Ascending aorta (tissue), 2 donors: ENCODE data around the gene CCDC186. TPM values are rescaled to one million over a fixed set of nuclear protein-coding genes. Genes with fewer than 3 reads are reported as not detected.

Experiments used
- DNase-seq, 2 donors: peaks; one replicate each; pipeline ENCODE4 v3.0.0-alpha.2; 2019; ENCODE audit warnings: low spot score in 2 of 2
- H3K27ac ChIP-seq, 2 donors: fragments of 200-600 bp; sonication (generic); one replicate each; pipeline ENCODE4 v1.5.1; 2016 to 2017; ENCODE audit warnings: mild to moderate bottlenecking in 1 of 2
- H3K27me3 ChIP-seq: fragments of 200-600 bp; sonication (generic); one replicate; pipeline ENCODE4 v1.5.1; 2017
- H3K36me3 ChIP-seq, 2 donors: fragments of 200-600 bp; sonication (generic); one replicate each; pipeline ENCODE4 v1.5.1; 2016
- H3K4me1 ChIP-seq, 2 donors: fragments of 200-600 bp; sonication (generic); one replicate each; pipeline ENCODE4 v1.5.1; 2016 to 2017; ENCODE audit warnings: mild to moderate bottlenecking in 1 of 2
- H3K4me3 ChIP-seq, 2 donors: fragments of 200-600 bp; sonication (generic); one replicate each; pipeline ENCODE4 v1.5.1; 2016 to 2017; ENCODE audit warnings: mild to moderate bottlenecking in 1 of 2
- H3K9me3 ChIP-seq, 2 donors: fragments of 200-600 bp; sonication (generic); one replicate each; pipeline ENCODE4 v1.5.1; 2016
- CTCF ChIP-seq, 3 experiments: fragments of 200-600 bp in 2 of 3; fragments of 450-650 bp in 1 of 3; sonication (generic) in 2 of 3; IDR thresholded peaks; one replicate each; pipeline ENCODE4 v1.5.1; 2016 to 2019; ENCODE audit warnings: antibody characterized with exemption in 3 of 3, mild to moderate bottlenecking in 1 of 3, moderate library complexity in 1 of 3
- intact Hi-C: fragments of 100-400 bp; cut with DNase I; formaldehyde crosslinking; loops from one replicate; pipeline ENCODE4 v1.15.1; 2023
- total RNA-seq: library from RNA; depleted of rRNA; stranded (reverse); fragments of >200 nt; gene quantifications from one replicate; pipeline ENCODE4 v1.1.0, GENCODE V29; 2016

Gene CCDC186
- total RNA-seq, 1 donor from 2014 or later, result 4.4 TPM

GRCh38 chr10:114183563-114183962 is 9.6 kb upstream of the CCDC186 start:
- no peak for DNase-seq
- no peak for TF ChIP-seq CTCF (IDR thresholded peaks at IDR 0.05)
- no peaks in the 10 kb centered on the region for H3K27me3 ChIP-seq
- intact Hi-C loops, result no loop called here
- H3K4me3 ChIP-seq, result no peak overlapping the region
- H3K9me3 ChIP-seq, result no peaks in the 10 kb centered on the region
- H3K27ac ChIP-seq, result no peak overlapping the region
- no peaks in the 10 kb centered on the region for H3K4me1 ChIP-seq
- no peaks in the 10 kb centered on the region for H3K36me3 ChIP-seq

DNA sequence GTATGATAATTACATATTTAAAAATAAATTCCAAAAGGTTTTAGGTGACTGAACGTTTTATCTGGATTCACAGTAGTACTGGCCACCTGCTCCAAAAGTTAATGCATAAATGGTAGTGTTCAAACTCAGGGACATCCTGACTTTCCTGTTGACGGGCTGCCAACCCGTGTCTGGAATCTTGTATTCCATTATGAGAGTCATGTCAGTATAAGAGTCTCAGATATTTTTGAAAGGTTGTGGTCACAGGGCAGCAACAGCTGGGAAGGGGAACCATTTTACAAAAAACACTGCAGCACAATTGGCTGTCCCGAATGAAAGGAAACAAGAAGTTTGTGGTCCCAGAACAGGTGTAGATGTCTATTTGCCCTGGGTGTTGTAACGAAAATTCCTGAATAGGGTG is 8.0 kb upstream of the CCDC186 start:
- Histone ChIP-seq H3K27me3 (no peaks in the 10 kb centered on the region), H3K9me3 (no peaks in the 10 kb centered on the region), H3K36me3 (no peaks in the 10 kb centered on the region), H3K27ac (no peak overlapping the region), H3K4me3 (no peak overlapping the region), H3K4me1 (no peaks in the 10 kb centered on the region)
- DNase-seq, result no peak
- intact Hi-C loops, result no loop called here
- TF ChIP-seq CTCF (IDR thresholded peaks at IDR 0.05), result no peak

- no peak for TF ChIP-seq CTCF (IDR thresholded peaks at IDR 0.05)
- H3K36me3 ChIP-seq, result no peaks in the 10 kb centered on the region
- no peaks in the 10 kb centered on the region for H3K4me1 ChIP-seq
- H3K27ac ChIP-seq, result no peak overlapping the region
- no peaks in the 10 kb centered on the region for H3K27me3 ChIP-seq
- no peak overlapping the region for H3K4me3 ChIP-seq
- no peaks in the 10 kb centered on the region for H3K9me3 ChIP-seq
- no peak for DNase-seq
- intact Hi-C loops, result no loop called here
Measured at GRCh38 chr10:114180937-114181336, 6.9 kb upstream of the CCDC186 start.

DNA sequence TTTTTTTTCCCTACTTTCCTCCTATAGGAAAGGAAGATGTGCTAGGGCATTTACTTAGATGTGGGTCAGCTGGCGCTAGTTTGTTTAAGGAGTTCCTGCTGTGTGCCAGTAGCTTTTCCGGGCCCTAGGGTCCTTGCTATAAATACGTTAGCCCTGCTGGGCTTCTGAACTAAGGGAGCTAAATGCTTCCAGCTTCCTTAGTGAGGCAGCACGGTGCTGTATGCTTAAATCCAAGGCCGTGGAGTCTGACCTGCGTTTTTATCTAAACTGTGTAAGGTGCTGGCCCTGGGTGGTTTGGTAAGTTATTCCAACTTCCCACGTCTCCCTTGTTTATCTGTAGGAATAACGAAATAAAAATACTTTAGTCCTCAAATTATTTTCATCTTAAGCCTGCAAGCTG is 5.7 kb upstream of the CCDC186 start:
- no peak for DNase-seq
- no peaks in the 10 kb centered on the region for H3K36me3 ChIP-seq
- H3K9me3 ChIP-seq, result no peaks in the 10 kb centered on the region
- no peak overlapping the region for H3K4me3 ChIP-seq
- H3K27me3 ChIP-seq, result no peaks in the 10 kb centered on the region
- H3K27ac ChIP-seq, result no peak overlapping the region
- no peaks in the 10 kb centered on the region for H3K4me1 ChIP-seq
- TF ChIP-seq CTCF (IDR thresholded peaks at IDR 0.05), result no peak
- intact Hi-C loops, result no loop called here

DNA sequence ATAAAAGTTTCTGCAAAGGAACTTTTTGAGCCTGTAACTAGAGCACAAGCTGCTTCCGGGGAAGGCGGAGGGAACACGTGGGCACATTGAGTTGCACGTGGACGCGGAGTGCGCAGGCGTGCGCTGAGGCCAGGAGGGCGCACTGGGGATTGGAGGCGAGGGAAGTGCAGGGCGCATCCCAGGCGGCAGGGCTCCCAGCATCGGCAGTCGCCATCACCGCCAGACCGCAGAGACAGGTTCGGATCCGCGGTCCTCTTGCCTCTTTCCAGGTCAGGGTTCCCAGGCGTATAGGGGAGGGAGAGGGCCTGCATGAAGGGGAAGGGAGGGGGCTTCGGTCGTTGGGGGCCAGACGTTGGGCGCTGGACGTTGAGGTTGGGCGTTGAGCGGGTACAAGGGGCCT is 5.1 kb upstream of the CCDC186 start, which contains the start of gene TDRD1:
Gene TDRD1 (plus strand): TSS at position 206 of the 400 bp plus-strand sequence. CDS start 8,479 bp downstream, outside the sequence.
- intact Hi-C loops, result no loop called here
- Histone ChIP-seq H3K27ac (no peak within 1 kb of the TSS), H3K4me1 (no peaks in the 10 kb centered on the region), H3K27me3 (no peaks in the 10 kb centered on the region), H3K4me3 (peak within 1 kb of the TSS in 1 of 2 donors; percentile 27), H3K36me3 (no peaks in the 10 kb centered on the region), H3K9me3 (no peaks in the 10 kb centered on the region)
- no peak for DNase-seq
- TF ChIP-seq CTCF (IDR thresholded peaks at IDR 0.05), result no peak

- no peak overlapping the region for H3K4me3 ChIP-seq
- no peak for DNase-seq
- H3K36me3 ChIP-seq, result no peaks in the 10 kb centered on the region
- intact Hi-C loops, result no loop called here
- H3K4me1 ChIP-seq, result peaks cover 0 to 5% of the 10 kb centered on the region in 2 donors
- no peaks in the 10 kb centered on the region for H3K9me3 ChIP-seq
- no peak for TF ChIP-seq CTCF (IDR thresholded peaks at IDR 0.05)
- no peak overlapping the region for H3K27ac ChIP-seq
- no peaks in the 10 kb centered on the region for H3K27me3 ChIP-seq
Measured at GRCh38 chr10:114176511-114176910, 2.5 kb upstream of the CCDC186 start.
